Activated CD8-positive, alpha-beta memory T cell treated with anti-CD3 and anti-CD28 coated beads, Interleukin-2, amount 50 U/mL, for 1 hour (primary cell): ENCODE results near the gene CCR6.
A peak's percentile ranks its signal among the peaks of the same experiment; 100 is the strongest.

Experiments
- DNase-seq: peaks from one replicate; pipeline ENCODE4 v3.0.0-alpha.2; 2020; ENCODE audit errors: extremely low read depth

The CCR6 gene

DNA sequence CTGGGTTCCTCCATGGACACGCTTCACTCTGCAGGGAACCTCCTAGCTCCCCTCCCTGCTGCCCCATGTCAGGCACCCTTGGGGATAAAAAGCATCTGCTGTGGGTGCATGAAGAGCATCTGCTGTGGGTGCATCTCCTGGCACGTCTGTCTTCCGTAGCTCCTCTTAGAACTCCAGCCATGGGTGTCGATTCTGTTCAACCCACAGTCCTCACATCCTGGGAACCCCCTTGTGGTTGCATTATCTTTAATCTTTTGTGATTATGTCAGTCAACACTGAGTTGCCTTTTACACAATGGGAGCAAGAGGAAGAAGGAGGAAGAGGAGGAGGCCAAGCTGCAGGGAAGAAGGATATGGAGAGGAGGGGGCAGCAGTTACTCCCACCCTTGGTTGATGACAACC is 24.1 kb upstream of the CCR6 start:
- no peak for DNase-seq

DNA sequence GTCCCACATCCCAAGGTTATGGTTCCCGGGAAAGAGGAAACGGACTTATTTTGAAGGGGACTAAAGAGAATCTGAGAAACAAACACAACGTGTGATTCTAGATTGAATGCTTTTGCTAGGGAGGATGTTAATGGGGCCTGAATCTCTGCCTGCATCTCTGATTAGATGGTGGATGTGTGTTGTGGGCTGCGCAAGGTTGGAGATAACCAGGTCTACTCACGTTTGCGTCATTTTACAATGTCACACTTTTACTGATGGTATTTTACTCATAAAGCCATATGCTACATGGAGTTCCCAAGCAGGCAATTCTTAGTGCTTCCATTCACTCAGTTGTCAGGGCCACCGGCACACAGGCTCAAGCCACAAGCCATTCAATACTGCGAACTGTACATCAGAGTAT is 23.2 kb upstream of the CCR6 start:
- DNase-seq = no peak

- no peak for DNase-seq
Measured at GRCh38 chr6:167100241-167100674, 22.6 kb upstream of the CCR6 start.

DNA sequence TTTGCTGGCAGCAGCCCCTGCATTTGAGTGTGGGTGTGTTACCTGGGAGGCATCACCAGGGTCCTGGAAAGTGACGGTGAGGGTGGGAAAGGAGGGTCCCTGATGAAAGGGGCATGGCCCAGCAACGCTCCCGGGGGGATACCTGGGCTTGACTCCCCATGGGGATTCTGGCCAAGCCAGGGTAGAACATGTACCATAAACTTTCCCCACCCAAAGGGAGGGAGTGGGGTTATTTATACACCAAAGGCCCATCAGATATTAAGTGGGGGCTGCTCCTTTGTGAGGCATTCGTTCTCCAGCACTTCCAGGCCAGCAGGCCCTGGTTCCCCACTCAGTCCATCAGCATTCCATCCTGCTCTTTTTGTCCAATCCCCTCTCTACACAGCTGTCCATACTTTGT is 20.6 kb upstream of the CCR6 start:
- DNase-seq = no peak

- DNase-seq = no peak
Measured at GRCh38 chr6:167103041-167103891, 19.6 kb upstream of the CCR6 start.

DNA sequence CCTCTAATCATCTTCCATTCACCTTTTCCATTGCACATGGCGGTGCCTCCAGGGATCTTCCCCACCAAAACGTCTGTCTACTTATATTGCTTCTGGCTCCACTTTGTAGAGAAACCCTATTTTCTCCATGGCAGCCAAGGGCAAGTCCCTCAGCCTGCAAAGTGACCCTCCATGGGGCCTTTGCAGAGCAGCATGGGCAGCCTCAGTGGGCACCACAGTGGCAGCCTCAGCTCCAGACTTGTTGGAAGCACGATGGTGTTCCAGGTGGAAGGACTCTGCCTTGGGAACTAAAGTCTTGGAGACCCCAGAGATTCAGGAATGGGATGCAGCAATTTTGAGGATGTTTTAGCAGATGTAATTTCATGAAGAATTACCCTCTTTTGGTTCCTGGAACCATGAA is 18.5 kb upstream of the CCR6 start:
- DNase-seq = no peak

DNA sequence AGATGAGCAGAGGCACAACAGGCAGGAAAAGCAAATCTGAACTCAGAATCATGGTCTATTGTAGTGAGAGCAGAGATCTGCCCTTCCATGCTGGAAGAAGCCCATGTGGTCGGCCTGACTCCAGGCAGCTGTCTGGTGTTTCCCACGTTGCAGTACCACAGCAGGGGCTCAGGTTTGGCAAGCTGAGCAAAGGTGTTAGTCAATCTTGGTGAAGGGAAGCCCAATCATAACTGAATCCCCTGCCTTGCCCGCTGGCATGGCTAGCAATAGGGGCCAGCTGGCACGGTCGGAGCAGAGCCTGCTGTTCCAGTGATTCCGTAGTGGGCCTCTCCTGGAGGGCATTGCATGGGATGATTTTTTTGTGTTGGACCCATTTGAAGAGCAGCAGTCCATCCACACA is 17.8 kb upstream of the CCR6 start:
- DNase-seq = no peak

GRCh38 chr6:167106406-167106805 is 16.5 kb upstream of the CCR6 start:
- DNase-seq = no peak

DNA sequence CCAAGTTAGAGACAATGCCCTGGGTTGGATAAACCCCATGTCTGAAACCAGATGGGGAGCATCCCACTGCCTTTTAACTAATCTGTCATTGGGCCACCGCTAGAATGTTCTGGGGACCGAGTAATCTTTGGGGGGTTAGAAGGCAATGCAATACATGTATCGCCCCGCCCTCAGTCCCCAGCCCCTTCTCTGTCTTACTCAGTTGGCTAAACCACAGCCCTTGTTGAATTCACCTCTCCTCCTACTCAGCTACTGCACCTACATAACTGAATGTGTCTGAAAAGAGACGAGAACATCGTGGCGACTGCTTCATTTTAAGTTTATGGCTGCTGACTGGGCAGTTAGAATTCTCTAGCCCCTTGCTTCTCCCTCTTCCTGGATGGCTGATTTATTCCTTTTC is 15.1 kb upstream of the CCR6 start:
- DNase-seq = no peak

- DNase-seq = no peak
Measured at GRCh38 chr6:167108278-167108677, 14.6 kb upstream of the CCR6 start.

GRCh38 chr6:167109651-167110050 is 13.2 kb upstream of the CCR6 start:
- DNase-seq = no peak

- DNase-seq = no peak
Measured at GRCh38 chr6:167111597-167111996, 11.3 kb upstream of the CCR6 start.

DNA sequence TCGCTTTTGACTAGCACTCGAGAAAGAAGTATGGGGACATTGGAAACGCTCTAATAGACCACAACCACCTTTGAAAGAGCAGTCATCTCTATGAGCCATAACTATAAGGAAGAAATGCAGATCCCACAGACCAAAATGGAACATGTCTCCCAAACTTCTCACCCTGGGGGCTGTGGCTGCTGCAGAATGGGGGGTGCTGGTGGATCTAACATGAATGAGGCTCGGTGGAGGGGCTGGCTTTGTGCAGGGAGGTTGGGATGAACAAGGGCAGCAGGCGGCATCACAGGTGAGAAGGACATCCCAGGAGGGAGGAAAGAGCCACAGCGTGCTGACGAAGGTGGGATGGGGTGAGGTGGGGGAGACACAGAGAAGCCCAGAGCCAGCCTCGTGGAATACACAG is 10.5 kb upstream of the CCR6 start:
- no peak for DNase-seq

DNA sequence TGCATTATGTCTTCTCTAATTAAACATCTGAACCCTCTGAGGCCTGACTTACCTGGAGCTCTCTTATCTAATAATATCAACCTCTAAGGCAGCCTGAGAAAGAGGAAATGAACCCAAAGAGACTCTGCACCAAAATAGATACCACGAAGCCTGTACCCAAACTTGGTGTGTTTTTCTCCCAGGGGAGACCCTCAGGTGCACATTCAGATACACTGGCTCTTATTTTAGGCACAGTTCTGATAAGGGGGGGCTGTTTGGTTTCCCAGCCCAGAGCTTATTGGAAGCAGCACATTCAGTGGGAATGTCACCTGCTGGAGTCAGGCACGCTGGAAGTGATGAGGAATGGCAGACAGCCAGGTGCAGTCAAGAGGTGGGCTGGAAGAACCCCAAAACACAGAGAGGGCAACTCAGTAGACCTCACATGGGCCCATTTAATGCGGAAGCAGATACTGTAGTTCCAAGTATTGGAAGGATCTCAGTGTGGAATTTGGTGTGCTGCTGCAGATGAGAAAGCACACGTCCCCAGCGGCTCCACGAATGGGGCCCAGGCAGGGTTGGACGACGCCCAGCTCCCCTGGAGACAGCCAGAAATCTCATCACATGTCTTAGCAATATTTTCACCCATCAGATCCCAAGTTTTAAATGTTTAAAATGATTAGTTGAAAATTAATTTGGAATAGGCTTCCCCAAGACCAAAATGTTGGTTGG is 9.7 kb upstream of the CCR6 start:
- no peak for DNase-seq

- DNase-seq = peak; percentile 25
Measured at GRCh38 chr6:167113935-167114910, 8.7 kb upstream of the CCR6 start.

DNA sequence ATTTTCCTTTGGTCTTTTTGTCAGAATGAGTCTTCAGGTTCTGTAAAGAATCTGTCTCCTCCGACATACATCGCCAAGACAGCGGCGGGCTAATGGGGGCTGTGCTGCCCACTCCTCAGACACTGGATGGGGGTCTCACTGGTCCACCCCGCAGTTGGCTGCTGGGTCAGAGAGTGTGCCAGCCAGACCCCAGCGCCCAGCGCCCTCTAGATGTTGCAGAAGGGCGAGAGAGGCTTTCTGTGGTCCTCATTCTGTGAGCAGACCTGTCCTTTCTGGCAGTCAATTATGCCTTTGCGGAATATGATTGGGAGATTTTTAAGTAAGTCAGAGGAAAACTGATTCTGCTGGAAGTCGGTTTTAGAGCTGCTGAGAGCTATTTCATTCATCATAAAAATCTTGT is 7.8 kb upstream of the CCR6 start:
- DNase-seq = no peak

- no peak for DNase-seq
Measured at GRCh38 chr6:167116109-167116837, 6.6 kb upstream of the CCR6 start.

DNA sequence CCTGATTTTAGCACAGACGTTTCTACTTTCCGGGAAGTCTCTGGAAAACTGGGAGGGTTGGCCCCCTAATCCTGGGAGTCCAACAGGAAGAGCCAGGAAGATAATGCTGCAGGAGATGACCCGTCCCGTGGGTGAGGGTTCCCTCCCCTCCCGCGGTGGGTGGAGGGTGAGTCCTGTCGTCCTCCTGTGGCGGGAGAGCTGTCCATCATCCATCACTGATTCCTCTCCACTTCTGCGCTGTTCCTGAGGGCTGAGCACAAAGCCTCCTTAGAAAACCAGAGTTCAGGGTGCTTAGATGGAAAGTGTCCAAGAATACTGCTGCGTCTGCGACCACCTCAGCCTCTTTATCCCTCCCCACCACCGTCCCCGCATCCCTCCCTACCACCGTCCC is 6.1 kb upstream of the CCR6 start:
- no peak for DNase-seq

DNA sequence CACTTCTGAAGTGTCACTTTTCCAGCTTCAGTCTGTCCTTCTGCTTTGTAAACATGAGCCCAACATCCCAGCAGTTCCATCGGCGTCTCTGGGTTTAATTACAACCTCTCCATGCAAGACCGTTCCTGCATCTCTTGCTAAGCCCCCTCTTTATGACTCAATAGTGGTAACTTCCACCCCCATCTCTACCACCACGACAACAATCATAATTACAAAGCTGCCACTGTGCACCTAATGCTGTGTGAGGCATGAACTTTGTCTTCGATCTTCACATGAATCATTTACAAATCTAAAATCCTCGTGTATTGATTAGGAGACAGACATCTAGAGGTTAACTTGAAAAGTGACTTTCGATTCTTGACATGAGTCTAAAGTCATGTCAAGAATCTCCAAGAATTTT is 4.9 kb upstream of the CCR6 start:
- DNase-seq = no peak

DNA sequence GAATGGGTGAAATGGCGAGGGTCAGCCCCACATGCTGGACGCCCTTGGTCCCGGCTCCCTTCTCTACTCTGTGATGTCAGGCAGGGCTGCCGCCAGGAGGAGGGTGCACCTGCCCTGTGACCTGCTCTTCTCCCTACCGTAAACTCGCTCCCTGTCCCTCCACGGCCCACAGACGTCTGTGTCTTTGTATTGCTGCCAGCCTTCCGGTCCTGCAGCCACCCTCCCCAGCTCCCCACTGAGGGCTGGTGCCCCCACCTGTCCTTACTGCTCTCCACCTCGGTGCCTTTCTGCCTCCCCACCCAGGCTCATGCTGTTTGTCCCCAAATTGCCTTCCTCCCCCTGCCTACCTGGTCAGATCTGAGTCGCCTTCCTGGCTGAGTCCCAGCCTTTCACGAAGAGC is 4.1 kb upstream of the CCR6 start:
- no peak for DNase-seq
